Activated T-helper 9 cell treated with anti-CD3 and anti-CD28 coated beads, Interleukin-2, amount 50 U/mL, for 16 hours (primary cell): ENCODE data around the gene SLC16A14.
A peak's percentile ranks its signal among the peaks of the same experiment; 100 is the strongest.
"Not testable (repeated sequence)": the region's sequence is repeated elsewhere in the genome, so short reads cannot be mapped to it uniquely, and the experiment has no call there.

Experiments
- DNase-seq: peaks from one replicate; pipeline ENCODE4 v3.0.0-alpha.2; 2020; ENCODE audit warnings: low read depth

Gene SLC16A14, protein sequence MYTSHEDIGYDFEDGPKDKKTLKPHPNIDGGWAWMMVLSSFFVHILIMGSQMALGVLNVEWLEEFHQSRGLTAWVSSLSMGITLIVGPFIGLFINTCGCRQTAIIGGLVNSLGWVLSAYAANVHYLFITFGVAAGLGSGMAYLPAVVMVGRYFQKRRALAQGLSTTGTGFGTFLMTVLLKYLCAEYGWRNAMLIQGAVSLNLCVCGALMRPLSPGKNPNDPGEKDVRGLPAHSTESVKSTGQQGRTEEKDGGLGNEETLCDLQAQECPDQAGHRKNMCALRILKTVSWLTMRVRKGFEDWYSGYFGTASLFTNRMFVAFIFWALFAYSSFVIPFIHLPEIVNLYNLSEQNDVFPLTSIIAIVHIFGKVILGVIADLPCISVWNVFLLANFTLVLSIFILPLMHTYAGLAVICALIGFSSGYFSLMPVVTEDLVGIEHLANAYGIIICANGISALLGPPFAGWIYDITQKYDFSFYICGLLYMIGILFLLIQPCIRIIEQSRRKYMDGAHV

DNA sequence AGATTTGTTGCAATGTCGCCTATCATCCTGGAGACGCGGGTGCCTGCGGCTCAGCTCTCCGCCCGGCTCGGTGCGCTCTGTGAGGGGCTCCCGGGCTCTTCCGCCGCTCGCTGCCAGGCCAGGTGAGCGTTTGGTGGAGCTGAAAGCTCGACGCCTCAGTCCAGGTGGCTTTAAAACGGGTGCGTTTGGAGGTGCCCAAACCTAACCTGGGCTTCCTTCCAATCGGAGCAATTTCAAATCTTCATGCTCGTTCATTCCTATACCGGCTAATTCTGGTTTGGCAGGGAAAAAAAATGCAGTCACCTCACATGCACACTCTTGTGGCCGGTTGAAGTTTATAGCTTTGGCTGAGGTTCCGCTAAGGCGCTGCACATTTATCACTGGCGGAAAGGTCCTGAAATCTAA, at the start of gene SLC16A14:
SLC16A14 (minus strand) TSS at position 274 of the 405 bp plus-strand sequence. CDS start 9,572 bp downstream, outside the sequence.
- no peak for DNase-seq

DNA sequence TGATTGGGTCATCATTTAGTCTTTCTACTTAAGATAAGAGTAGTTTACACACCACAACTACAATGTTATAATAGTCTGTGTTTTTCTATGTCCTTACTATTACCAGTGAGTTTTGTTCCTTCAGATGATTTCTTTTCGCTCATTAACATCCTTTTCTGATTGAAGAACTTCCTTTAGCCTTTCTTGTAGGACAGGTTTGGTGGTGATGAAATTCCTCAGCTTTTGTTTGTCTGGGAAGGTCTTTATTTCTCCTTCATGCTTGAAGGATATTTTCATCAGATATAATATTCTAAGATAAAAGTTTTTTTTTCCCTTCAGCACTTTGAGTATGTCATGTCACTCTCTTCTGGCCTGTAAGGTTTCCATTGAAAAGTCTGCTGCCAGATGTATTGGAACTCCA, 38.0 kb upstream of the SLC16A14 start:
- DNase-seq, result no peak

DNA sequence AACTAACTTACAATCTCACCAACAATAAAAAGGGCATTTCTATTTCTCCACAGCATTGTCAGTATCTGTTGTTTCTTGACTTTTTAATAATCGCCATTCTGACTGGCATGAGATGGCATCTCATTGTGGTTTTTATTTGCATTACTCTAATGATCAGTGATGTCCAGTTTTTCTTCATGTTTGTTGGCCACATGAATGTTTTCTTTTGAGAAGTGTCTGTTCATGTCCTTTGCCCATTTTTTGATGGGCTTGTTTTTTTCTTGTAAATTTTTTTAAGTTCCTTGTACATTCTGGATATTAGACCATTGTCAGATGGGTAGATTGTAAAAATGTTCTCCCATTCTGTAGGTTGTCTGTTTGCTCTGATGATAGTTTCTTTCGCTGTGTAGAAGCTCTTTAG, 33.2 kb upstream of the SLC16A14 start:
- not testable (repeated sequence) for DNase-seq

DNA sequence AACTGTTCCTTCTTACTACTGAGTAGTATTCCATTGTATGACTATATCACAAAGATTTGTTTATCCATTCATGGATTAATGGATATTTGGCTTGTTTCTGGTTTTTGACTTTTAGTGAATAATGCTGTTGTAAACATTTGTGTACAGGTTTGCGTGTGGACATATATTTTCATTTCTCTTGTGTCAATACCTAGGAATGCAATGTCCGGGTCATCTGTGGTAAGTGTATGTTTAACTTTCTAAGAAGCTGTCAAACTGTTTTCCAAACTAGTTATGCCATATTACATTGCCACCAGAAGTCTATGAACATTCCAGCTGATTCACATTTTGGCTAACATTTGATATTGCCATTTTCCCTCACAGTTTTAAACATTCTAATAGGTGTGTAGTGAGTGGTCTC, 29.1 kb upstream of the SLC16A14 start:
- DNase-seq, result no peak

DNA sequence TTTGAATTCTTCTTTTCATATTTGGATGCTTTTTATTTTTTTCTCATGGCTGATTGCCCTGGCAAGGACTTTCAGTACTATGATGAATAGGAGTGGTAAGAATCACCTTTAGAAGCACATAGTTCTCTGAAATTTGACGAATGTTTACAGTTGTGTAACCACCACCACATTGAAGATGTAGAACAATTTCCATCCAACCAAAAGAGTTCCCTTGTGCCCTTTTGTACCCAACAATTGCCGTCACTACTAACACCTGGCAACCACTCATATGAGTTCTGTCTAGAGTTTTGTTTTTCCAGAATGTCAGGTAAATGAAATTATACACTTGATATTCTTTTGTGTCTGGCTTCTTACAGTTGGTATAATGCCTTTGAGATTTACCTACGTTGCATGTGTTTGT, 28.7 kb upstream of the SLC16A14 start:
- no peak for DNase-seq

DNA sequence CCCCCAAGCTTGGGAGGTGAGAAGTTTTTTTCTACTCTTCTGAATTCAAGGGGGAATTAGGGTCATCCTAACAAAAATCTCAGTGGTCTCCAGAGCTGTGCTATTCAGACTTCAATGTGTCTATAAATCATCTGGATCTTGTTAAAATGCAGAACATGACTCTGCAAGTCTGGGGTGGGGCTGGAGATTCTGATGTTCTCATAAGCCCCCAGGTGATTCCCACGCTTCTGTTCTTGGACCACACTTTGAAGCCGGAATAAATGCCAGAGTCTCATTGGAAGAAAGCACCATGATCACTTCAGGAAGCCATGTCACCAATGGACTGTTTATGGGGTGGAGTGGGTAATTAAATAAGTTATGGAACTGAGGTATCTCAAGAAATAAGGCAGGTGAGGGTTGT, 22.2 kb upstream of the SLC16A14 start:
- no peak for DNase-seq

DNA sequence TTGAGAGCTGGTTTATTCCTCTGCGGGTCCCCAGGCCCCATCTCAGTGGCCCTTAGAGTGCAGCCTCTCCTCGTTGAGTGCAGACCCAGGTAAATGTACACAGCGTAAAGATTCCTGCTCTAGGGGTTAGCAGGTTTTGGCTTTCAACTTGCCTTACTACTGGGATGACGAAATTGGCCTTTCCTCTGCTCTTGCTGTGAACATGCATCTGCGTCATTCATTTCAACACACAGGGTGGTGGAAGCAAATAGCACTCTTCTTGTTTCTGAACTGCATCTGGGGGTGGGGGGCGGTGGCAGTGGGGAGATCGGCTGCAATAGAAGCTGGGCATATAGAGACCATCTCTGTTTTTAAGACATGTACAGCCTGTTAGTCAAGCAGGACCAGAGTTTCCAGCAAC, 16.5 kb upstream of the SLC16A14 start:
- DNase-seq, result no peak

DNA sequence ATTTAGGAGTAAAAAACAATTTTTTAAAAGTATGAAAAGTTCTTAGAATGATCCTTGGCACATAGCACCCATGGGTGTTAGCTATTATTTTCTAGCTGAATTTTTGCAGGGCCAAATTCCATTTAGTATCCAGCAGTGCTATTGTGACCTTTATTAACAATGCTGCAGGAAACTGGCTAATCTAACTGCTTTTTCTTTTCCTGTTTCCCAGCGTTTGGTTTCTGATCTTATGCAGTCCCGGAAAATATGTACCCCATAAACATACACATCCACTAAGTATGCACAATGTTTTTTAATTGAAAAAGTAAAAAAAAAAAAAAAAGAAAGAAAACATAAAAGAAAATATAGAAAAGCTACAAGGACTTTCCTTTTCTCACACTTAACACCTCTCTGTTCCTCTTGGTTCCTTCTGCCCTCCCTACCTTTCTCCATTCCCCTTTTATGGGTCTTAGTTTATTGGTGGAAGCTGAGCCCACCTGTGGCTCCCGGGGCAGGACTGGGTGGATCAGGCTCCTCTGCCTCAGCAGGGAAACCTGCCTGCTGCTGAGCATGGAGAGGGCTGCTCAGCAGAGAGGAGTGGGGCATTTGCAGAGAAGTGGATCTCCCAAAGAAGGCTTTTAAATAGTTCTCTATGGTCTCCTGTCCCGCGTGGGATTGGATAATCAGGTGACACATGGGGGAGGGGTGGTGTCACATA, 9.3 kb upstream of the SLC16A14 start:
- no peak for DNase-seq

DNA sequence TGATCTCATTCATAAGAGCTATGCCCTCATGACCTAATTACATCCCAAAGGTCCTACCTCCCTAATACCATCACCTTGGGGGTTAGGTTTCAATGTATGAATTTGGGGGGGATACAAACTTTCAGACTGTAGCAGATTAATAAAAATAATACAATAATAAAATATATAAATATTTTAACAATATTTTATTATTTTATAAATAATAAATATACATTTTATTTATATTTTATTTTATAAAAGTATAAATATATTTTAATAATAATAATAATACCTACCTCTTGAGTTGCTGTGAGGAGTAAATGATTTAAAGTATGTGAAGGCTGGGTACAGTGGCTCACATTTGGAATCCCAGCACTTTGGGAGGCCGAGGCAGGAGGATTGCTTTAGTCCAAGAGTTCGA, 8.1 kb upstream of the SLC16A14 start:
- no peak for DNase-seq

DNA sequence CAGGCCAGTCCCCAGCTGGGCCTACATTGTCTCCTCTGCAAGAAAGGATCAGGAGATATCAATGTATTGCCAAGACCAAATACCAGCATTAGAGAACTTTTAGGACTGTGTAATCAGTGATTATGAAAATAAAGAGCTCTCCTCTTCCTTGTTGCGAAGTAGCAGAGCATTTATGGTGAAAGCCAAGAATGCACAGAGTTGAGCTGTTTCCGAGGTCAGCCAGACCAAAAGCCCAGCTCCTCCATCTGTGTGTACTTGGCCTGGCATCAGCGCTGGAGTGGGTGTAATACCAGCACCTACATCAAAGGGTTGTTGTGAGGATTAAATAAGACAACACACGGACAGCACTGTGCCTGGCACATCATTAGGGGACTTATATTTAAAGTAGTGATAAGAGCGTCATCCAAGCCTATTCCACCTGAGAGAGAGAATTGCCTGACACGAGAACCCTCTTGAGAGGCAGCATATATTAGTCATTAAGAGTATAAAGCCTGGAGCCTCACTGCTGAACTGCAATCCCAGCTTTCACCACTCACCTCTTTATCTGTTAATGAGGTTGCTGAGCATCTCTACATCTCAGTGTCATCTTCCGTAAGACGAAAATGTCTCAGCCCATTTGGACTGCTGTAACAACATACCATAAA, 7.4 kb upstream of the SLC16A14 start:
- no peak for DNase-seq

DNA sequence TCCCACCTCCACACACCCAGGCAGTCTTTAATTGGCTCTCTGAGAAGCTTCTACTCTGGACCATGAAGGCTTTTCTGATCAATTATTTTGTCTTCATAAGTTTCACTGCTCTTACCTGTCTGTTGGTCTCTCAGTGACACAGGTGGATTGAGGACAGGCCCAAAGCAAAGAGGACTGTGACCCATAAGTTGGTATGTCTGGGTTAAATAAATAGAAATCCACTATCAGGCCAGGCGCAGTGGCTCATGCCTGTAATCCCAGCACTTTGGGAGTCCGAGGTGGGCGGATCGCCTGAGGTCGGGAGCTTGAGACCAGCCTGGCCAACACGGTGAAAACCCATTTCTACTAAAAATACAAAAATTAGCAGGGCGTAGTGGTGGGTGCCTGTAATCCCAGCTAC, 2.7 kb upstream of the SLC16A14 start:
- DNase-seq, result no peak

DNA sequence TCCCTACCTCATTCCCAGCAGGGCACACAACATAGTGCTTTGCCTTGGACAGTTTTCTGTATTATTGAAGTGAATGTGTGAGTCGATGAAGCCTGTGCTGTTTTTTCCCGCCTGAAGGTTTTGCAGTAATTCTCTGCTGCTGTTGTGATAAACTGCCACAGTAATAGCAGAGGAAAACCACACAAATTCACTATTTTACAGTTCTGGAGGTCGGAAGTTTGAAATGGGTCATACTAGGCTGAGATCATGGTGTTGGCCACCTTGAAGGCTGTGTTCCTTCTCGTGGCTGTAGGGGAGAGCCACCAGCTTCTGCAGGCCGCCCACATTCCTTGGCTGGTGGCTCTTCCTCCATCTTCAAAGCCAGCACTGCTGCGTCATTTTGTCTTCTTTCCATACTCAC, 678 bp upstream of the SLC16A14 start:
- DNase-seq, result no peak

DNA sequence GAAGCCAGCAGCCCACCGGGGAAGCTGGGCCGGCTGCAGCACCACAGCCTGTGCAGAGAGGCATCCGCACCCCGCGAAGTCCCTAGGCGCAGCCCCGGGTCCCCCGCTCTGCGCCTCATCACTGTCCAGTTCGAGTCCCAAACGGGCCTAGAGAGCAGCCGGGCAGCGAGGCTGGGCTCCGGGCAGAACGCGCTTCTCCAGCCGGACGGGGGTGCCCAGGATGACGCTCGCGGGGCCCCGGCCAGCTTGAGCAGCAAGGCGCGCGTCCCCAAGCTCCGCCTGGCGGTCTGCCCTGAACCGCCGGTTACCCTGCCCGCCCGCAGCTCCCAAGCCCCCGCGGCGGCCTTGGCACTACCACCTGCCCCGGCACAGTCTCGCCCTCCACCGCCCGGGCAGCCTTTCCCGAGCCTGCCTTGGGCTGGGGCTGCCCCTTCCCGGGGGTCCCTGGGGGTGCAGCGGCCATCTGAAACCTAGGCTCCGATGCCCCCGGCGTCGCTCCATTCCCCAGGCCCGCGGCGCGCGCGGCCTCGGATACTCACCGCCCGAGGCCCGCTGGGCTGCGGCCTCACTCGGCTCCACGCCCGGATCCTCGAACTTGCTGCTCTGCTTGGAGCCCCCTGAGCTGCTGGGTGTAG, 591 bp downstream of the SLC16A14 start:
- DNase-seq, result peak; percentile 28

DNA sequence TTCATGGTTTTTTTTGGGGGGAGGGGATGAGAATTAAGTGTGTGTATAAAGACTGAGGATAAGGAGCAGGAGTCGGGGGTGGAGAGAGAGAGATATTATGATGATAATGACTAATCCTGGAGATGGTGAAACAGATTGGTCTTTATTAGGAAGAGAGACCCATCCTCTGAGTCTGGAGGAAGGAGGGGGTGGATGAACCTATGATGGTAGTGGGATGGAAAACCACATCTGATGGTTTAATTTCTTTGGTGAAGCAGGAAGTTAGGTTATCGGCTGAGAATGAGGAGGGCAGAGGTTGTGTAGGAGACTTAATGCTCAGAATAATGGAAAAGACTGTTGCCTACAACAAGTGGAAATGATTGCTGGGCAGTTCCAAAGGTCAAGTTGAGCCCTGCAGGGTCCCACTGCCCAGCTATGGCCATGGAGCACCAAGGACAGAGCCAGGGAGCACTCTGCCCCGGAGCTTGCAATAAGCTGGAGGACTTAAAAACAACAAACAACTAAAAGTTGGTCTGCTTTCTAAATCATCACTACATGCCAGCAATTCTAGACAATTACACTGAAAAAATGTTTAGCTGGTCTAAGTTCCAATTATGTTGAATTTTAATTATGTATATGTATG, 7.9 kb downstream of the SLC16A14 start:
- no peak for DNase-seq

DNA sequence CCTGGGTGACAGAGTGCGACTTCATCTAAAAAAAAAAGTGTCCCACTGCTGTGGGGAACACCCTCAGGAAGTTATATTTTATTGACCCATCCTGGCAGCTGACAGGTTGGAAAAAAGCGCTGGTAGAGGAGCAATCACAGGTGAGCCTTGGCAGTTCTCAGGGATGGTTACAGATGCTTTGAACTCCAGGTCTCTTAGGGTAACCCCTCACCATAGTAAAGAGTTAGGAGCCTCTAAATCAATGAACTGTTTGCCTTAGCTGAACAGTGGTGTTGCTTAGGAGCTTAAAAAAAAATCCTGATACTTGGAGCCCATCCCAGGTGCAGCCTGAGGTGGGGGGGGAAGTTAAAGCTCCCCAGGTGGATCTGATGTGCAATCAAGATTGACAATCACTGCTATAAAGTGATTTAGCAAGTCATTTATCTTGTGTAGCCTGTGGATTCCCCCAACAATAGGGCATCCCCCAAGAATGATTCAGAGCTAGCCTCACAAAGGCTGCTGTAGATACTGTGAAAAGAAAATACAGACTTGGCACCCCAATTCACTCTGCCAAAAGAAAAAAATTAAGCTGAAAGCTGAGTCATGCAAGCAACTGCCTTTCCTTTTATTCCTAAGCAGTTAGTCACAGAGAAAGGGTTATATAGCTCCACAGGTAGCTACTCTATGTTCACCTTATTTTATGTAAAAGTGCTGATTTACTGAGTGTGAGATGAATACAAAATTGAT, 14.8 kb downstream of the SLC16A14 start:
- DNase-seq, result no peak

DNA sequence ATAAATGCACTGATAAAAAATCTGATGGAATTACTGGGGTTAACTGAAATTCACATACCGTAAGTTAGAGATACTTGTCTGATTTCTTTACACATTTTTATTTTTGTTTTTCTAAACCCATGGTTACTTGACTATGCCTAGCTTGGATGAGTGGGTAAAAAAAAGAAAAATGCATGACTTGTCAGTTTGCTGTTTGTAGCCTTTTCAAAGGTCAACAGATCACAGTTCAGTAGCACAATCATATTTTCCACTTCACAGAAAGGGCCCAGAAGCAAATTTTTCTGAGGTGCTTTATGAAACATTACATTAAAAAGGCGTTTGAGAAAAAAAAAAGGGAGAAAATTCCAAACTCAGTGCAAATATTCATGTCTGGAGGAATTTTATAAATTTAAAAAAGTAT, 16.4 kb downstream of the SLC16A14 start:
- no peak for DNase-seq

DNA sequence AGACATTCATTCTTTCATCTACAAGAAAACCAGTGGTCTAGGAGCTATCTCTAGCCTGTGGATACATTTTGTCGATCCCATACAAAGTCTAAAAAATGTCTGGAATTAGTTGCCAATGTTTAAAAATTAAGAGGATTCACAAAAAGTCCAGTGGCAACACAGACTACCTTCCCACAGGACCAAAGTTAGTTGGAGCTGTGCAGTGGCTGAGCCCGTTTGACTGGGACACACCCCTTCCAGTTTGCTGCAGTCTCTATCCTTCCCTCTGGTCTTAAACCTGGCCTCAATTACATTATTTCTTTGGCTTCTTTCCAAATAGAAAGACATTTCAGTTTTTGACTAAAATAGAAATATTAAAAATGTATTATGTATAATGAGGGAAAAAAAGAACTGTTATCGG, 18.6 kb downstream of the SLC16A14 start:
- DNase-seq, result no peak

DNA sequence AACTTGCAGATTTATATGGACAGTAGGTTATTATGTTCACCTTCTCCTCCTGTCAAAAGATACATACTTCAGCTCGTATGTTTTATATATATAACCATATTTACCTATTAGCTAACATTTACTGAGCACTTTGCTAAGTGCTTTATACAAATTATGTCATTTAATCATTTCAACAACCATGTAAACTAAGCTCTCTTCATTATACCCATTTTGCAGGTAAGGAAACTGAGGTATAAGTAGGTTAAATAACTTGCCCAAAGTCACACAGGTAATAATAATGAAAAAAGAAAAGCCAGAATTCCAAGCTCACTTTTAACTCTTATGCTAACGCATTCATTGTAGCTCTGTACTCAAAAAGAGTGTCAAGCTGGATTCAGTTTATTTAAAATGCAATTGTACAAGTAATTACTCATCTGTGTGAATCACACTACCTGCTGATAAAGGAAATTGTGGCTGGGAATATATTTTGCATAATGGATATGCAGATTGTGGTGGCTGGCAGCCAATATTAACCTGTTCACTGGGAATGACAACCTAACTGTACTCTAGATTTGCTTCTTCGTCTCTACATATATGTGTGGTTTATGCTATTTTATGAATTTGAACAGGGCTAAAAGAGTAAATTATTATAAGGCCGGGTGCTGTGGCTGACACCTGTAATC, 20.6 kb downstream of the SLC16A14 start:
- DNase-seq, result no peak

DNA sequence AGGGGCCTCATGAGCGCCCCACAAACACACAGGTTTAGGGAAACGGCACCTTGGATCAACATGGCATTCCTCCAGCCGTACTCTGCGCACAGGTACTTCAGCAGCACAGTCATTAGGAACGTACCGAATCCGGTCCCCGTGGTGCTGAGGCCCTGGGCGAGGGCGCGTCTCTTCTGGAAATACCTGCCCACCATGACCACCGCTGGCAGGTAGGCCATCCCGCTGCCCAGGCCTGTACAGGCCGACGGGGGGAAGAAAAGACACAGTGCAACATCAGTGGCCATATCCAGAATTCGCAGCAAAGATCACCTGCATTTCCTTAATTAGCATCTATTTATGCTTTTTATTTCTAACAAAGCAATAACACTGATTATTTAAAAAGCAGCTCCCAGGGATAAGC, 22.2 kb downstream of the SLC16A14 start:
- DNase-seq, result no peak

DNA sequence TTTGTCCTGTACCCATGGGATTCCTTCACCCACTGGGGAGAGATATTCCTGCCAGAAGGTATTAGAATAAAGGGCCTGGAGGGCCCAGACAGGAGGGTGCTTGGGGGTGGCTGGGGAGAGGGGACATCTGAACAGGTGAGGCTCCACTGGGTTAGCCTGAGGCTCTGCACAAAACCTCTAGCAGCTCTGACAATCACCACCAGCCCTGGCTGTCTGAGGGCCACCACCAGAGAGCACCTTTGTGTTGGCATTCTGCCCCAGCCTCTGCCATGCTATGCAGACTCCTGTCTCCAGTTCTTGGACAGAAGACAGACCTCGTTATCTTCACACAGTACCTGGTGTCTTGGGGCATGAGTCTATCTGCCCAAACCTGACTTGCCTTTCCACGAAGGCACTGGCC, 25.3 kb downstream of the SLC16A14 start:
- no peak for DNase-seq

DNA sequence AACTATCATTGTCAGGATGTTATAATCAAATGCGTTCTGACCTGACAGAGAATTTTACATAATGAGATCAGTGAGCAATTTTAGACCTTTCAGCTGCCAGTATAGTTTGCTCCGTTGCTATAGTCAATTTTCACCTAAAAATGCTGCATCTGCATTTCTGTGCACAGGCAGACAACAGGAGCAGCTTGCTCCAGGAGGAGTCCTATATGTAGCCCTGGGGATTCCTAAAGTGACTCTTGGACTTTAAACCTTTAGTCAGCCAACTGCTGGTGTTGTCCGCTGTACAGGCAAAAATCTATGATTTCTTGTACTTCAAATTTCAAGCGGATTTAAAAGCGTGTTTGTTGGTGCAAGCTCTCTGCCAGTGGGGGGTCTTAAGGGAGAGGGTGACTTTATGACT, 25.7 kb downstream of the SLC16A14 start:
- DNase-seq, result no peak
